PC-9 (cell line): ENCODE measurements around the gene SYCP2L.
"Not testable (repeated sequence)": the region's sequence is repeated elsewhere in the genome, so short reads cannot be mapped to it uniquely, and the experiment has no call there.

Source experiments
- EZH2 ChIP-seq: fragments of 200-600 bp; sonication (generic); IDR thresholded peaks from 2 replicates; pipeline ENCODE4 v1.8.0; 2017; ENCODE audit warnings: antibody characterized with exemption, low read depth
- TF ChIP-seq, protein P1 (sequence below): fragments of 200-600 bp; sonication (generic); conservative IDR thresholded peaks from 2 replicates; pipeline ENCODE4 v1.6.1; 2017; ENCODE audit warnings: mixed run types, antibody characterized with exemption, mild to moderate bottlenecking, moderate library complexity

DNA sequence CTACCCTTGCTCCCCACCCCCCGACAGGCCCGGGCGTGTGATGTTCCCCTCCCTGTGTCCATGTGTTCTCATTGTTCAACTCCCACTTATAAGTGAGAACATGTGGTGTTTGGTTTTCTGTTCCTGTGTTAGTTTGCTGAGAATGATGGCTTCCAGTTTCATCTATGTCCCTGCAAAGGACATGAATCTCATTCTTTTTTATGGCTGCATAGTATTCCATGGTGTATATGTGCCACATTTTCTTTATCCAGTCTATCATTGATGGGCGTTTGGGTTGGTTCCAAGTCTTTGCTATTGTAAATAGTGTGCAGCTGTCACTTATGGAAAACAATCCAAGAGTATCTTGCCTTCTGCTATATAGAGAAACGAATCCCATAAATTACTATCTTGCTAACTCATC, 116.4 kb downstream of the SYCP2L start:
- TF ChIP-seq, protein P1, sequence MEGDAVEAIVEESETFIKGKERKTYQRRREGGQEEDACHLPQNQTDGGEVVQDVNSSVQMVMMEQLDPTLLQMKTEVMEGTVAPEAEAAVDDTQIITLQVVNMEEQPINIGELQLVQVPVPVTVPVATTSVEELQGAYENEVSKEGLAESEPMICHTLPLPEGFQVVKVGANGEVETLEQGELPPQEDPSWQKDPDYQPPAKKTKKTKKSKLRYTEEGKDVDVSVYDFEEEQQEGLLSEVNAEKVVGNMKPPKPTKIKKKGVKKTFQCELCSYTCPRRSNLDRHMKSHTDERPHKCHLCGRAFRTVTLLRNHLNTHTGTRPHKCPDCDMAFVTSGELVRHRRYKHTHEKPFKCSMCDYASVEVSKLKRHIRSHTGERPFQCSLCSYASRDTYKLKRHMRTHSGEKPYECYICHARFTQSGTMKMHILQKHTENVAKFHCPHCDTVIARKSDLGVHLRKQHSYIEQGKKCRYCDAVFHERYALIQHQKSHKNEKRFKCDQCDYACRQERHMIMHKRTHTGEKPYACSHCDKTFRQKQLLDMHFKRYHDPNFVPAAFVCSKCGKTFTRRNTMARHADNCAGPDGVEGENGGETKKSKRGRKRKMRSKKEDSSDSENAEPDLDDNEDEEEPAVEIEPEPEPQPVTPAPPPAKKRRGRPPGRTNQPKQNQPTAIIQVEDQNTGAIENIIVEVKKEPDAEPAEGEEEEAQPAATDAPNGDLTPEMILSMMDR: not testable (repeated sequence)
- TF ChIP-seq EZH2: not testable (repeated sequence)
